GM23338 (cell line): ENCODE data around the gene GPR18. TPM values are rescaled to one million over a fixed set of nuclear protein-coding genes. Genes with fewer than 3 reads are reported as not detected.

ENCODE experiments used
- ATAC-seq: fragments of 200-7000 bp; cut with Tn5 transposase; 3 replicates; pipeline ENCODE4 v1.9.1; 2020
- DNase-seq: peaks from one replicate; pipeline ENCODE4 v3.0.0-alpha.2; 2015; ENCODE audit warnings: low spot score
- H2AFZ ChIP-seq: fragments of 200-600 bp; sonication (generic); 2 replicates; pipeline ENCODE4 v1.8.0; 2016; ENCODE audit warnings: antibody characterized with exemption, mild to moderate bottlenecking, moderate library complexity
- H3F3A ChIP-seq: fragments of 200-600 bp; sonication (generic); replicated peaks from 2 replicates; pipeline ENCODE4 v1.8.0; 2017; ENCODE audit warnings: antibody characterized with exemption, mixed run types, low read depth
- H3K27ac ChIP-seq: fragments of 200-600 bp; sonication (generic); 2 replicates; pipeline ENCODE4 v1.6.1; 2016; ENCODE audit warnings: low read depth
- H3K27me3 ChIP-seq: fragments of 200-600 bp; sonication (generic); 2 replicates; pipeline ENCODE4 v1.8.0; 2016; ENCODE audit warnings: mild to moderate bottlenecking, mixed run types, moderate library complexity; ENCODE audit not compliant: insufficient read depth
- H3K36me3 ChIP-seq: fragments of 200-600 bp; sonication (generic); 2 replicates; pipeline ENCODE4 v1.8.0; 2016; ENCODE audit warnings: mild to moderate bottlenecking; ENCODE audit not compliant: insufficient read depth
- H3K4me1 ChIP-seq: fragments of 200-600 bp; sonication (generic); 2 replicates; pipeline ENCODE4 v1.8.0; 2016; ENCODE audit warnings: mild to moderate bottlenecking, moderate library complexity; ENCODE audit not compliant: insufficient read depth
- H3K4me2 ChIP-seq: fragments of 200-600 bp; sonication (generic); 2 replicates; pipeline ENCODE4 v1.7.1; 2017; ENCODE audit warnings: mixed run types
- H3K4me3 ChIP-seq: fragments of 200-600 bp; sonication (generic); 2 replicates; pipeline ENCODE4 v1.6.1; 2016; ENCODE audit warnings: mixed run types
- H3K79me2 ChIP-seq: fragments of 200-600 bp; sonication (generic); replicated peaks from 2 replicates; pipeline ENCODE4 v1.8.0; 2017; ENCODE audit warnings: mild to moderate bottlenecking; ENCODE audit not compliant: insufficient read depth
- H3K9me2 ChIP-seq: fragments of 200-600 bp; sonication (generic); 2 replicates; pipeline ENCODE4 v1.8.0; 2017; ENCODE audit not compliant: insufficient read depth
- H4K20me1 ChIP-seq: fragments of 200-600 bp; sonication (generic); replicated peaks from 2 replicates; pipeline ENCODE4 v1.8.0; 2017; ENCODE audit warnings: mild to moderate bottlenecking; ENCODE audit not compliant: insufficient read depth
- H3K27ac Mint-ChIP-seq: 2 replicates; pipeline ENCODE4 v1.8.0; 2020; ENCODE audit warnings: inconsistent platforms, mild to moderate bottlenecking, moderate library complexity, mixed read lengths
- H3K27me3 Mint-ChIP-seq: 3 replicates; pipeline ENCODE4 v1.8.0; 2022; ENCODE audit warnings: low read depth, mild to moderate bottlenecking, moderate library complexity, mixed read lengths, inconsistent platforms; ENCODE audit not compliant: insufficient read depth, poor library complexity
- H3K36me3 Mint-ChIP-seq: 3 replicates; pipeline ENCODE4 v1.8.0; 2021; ENCODE audit warnings: low read depth, mild to moderate bottlenecking, inconsistent platforms, moderate library complexity, mixed read lengths
- H3K4me1 Mint-ChIP-seq: 3 replicates; pipeline ENCODE4 v1.8.0; 2020; ENCODE audit warnings: mild to moderate bottlenecking, inconsistent platforms, mixed read lengths
- H3K4me3 Mint-ChIP-seq: 3 replicates; pipeline ENCODE4 v1.8.0; 2021; ENCODE audit warnings: moderate library complexity, mild to moderate bottlenecking, inconsistent platforms, mixed read lengths
- H3K9me3 Mint-ChIP-seq: 3 replicates; pipeline ENCODE4 v1.8.0; 2020; ENCODE audit warnings: moderate library complexity, mild to moderate bottlenecking, inconsistent platforms, mixed read lengths
- CREB1 ChIP-seq: fragments of 250-450 bp; sonication (Bioruptor Pico); IDR thresholded peaks from 2 replicates; pipeline ENCODE4 v1.5.0; 2020; ENCODE audit warnings: low read depth, mild to moderate bottlenecking, moderate library complexity
- CTCF ChIP-seq, 2 experiments: fragments of 200-600 bp in 1 of 2; sonication (generic) in 1 of 2; conservative IDR thresholded peaks; 2 replicates each; pipeline versions ENCODE4 v1.5.1 to v1.6.1; 2016 to 2017; ENCODE audit warnings: antibody characterized with exemption in 2 of 2, low read depth in 2 of 2, mild to moderate bottlenecking in 2 of 2, moderate library complexity in 1 of 2
- ETS1 ChIP-seq: IDR thresholded peaks from 2 replicates; pipeline ENCODE4 v1.6.1; 2016; ENCODE audit warnings: antibody characterized with exemption
- EZH2 ChIP-seq: fragments of 200-600 bp; sonication (generic); IDR thresholded peaks from one replicate; pipeline ENCODE4 v1.8.0; 2017; ENCODE audit warnings: antibody characterized with exemption, mild to moderate bottlenecking, low read depth; ENCODE audit not compliant: unreplicated experiment
- EZH2phosphoT487 ChIP-seq: fragments of 200-600 bp; sonication (generic); IDR thresholded peaks from one replicate; pipeline ENCODE4 v1.8.1; 2018; ENCODE audit warnings: antibody characterized with exemption; ENCODE audit not compliant: unreplicated experiment
- JUNB ChIP-seq: IDR thresholded peaks from one replicate; pipeline ENCODE4 v1.6.1; 2016; ENCODE audit warnings: antibody characterized with exemption; ENCODE audit not compliant: unreplicated experiment
- NANOG ChIP-seq: IDR thresholded peaks from 2 replicates; pipeline ENCODE4 v1.6.1; 2016; ENCODE audit warnings: antibody characterized with exemption, borderline replicate concordance
- REST ChIP-seq: IDR thresholded peaks from one replicate; pipeline ENCODE4 v1.6.1; 2018; ENCODE audit warnings: antibody characterized with exemption; ENCODE audit not compliant: unreplicated experiment
- STAT1 ChIP-seq: IDR thresholded peaks from one replicate; pipeline ENCODE4 v1.6.1; 2016; ENCODE audit warnings: antibody characterized with exemption; ENCODE audit not compliant: unreplicated experiment
- ZNF114 ChIP-seq: fragments of 250-450 bp; sonication (Bioruptor Pico); IDR thresholded peaks from 2 replicates; pipeline ENCODE4 v1.5.0; 2020; ENCODE audit warnings: mild to moderate bottlenecking, moderate library complexity
- ZNF331 ChIP-seq: fragments of 250-450 bp; sonication (Bioruptor Pico); IDR thresholded peaks from 2 replicates; pipeline ENCODE4 v1.5.0; 2020; ENCODE audit warnings: low read depth, mild to moderate bottlenecking, moderate library complexity
- polyA plus RNA-seq: library from polyadenylated mRNA; unstranded; fragments of >200 nt; fragmentation: Nextera tagmentation; extraction: Ambion mirVana; gene quantifications from 2 replicates; pipeline ENCODE4 v1.2.1, GENCODE V29; 2016
- total RNA-seq: library from RNA; depleted of rRNA; stranded (reverse); fragments of >200 nt; shearing (Covaris generic); gene quantifications from 2 replicates; pipeline ENCODE4 v1.2.3, GENCODE V29; 2014

GPR18 gene
- total and polyA plus RNA-seq, 2 experiments from 2014 or later = 2.6 TPM; not detected in 1

GRCh38 chr13:99294958-99295357 lies 36.8 kb upstream of the GPR18 start (continued):
- no peak for TF ChIP-seq NANOG
- TF ChIP-seq ZNF114 (CRISPR knock-in tag) = no peak
- no peak for TF ChIP-seq ZNF331 (CRISPR knock-in tag)
- TF ChIP-seq EZH2 = no peak
- TF ChIP-seq CTCF (conservative IDR thresholded peaks at IDR 0.05; ENCODE audit: low read depth in 2 of 2) = no peak
- no peak for TF ChIP-seq JUNB
- no peak for TF ChIP-seq CREB1 (CRISPR knock-in tag)

- Histone ChIP-seq H3K27me3 (no peaks in the 10 kb centered on the region), H4K20me1 (peaks cover 6% of the 10 kb centered on the region; the same call in 1 of the 2 replicates), H3K27ac (no peak overlapping the region), H3K9me2 (no peaks in the 10 kb centered on the region), H3K79me2 (0 out of 2 replicates have a peak, but pooled peaks cover 3% of the 10 kb centered on the region), H3K4me1 (no peaks in the 10 kb centered on the region), H2AFZ (no peak overlapping the region), H3K4me3 (no peak overlapping the region), H3K4me2 (no peak overlapping the region), H3K36me3 (no peaks in the 10 kb centered on the region), H3F3A (no peaks in the 10 kb centered on the region)
- no peak overlapping the region for H3K4me3 Mint-ChIP-seq
- no peak for DNase-seq
- H3K27me3 Mint-ChIP-seq = no peaks in the 10 kb centered on the region
- peaks cover 3% of the 10 kb centered on the region for H3K4me1 Mint-ChIP-seq
- H3K27ac Mint-ChIP-seq = no peak overlapping the region
- no peaks in the 10 kb centered on the region for H3K36me3 Mint-ChIP-seq
- H3K9me3 Mint-ChIP-seq = no peaks in the 10 kb centered on the region
- no peak for ATAC-seq
- TF ChIP-seq ZNF114 (CRISPR knock-in tag) (no peak), EZH2phosphoT487 (no peak), CTCF (conservative IDR thresholded peaks at IDR 0.05; ENCODE audit: low read depth in 2 of 2) (no peak), CREB1 (CRISPR knock-in tag) (no peak), STAT1 (no peak), ETS1 (no peak), ZNF331 (CRISPR knock-in tag) (no peak), REST (no peak)
These were observed 36.0 kb upstream of the GPR18 start for GRCh38 chr13:99294198-99294597.
